SH-SY5Y (cell line): ENCODE measurements around the gene KDM1A.

Experiments used
- GATA2 ChIP-seq: IDR thresholded peaks from 2 replicates; pipeline ENCODE4 v1.6.1; 2011; ENCODE audit warnings: mild to moderate bottlenecking, low read depth, low read length
- GATA3 ChIP-seq: IDR thresholded peaks from 2 replicates; pipeline ENCODE4 v1.6.1; 2011; ENCODE audit warnings: low read depth, mild to moderate bottlenecking, low read length, moderate library complexity

DNA sequence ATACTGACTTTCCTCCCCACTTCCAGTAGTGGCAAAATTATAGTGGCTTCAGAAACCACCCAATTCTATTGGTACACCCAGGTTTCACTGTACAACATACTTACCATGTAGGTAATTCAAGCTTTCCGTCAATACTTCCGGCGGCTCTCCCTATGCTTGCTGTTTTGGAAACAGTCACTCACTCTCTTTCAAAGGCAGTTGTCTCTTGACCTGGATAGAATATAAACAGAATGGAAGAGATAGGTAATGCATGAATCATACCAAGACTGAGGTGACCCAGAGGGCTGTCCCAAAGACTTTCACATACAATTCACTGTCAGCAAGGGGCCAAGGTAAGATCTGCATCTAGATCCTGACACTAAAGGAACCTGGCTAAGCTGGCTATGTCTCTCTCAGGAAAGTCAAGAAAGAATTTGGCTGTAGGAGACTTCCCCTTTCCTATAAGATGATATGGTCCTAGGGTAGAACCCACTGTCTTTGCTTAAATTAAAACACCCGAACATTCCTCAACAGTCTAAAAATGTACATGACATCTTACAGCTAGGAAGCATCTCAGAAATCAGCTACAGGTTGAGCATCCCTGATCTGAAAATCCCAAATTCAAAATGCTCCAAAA is 89.8 kb downstream of the KDM1A start:
- no peak for TF ChIP-seq GATA2
- no peak for TF ChIP-seq GATA3
